ENCODE results near the gene DNAJC30. TPM values are rescaled to one million over a fixed set of nuclear protein-coding genes. Genes with fewer than 3 reads are reported as not detected.

Gene DNAJC30
- total and polyA plus RNA-seq, 2 of the 8 experiments (the other 6 are each of a cell fraction or from before 2014, with no cell fraction given): 6.1 to 6.3 TPM

DNA sequence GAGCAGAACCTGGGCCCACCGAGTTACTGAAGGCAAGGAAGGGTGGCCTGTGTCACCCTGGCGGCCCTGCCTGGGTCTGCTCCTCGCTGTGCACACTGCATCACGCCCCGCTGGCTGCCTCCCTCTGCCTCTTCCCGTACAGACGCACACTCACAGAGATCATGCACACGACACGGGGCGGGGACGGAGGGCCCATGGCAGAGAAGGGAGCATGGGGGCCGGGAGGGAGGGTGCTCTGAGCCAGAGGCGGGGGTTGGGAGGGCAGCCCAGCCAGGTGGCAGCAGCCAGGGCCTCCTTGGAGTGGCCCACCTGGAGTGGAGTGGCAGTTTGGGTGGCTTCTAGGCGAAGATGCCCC lies 16.8 kb upstream of the DNAJC30 start:
- Histone ChIP-seq H2BK20ac (ENCODE audit: low read length) (no peak overlapping the region), H3K14ac (ENCODE audit: insufficient read length) (no peak overlapping the region), H2BK120ac (replicated peaks; ENCODE audit: low read depth, low read length) (no peak overlapping the region), H2AK5ac (ENCODE audit: low read depth, low read length) (no peak overlapping the region), H2BK5ac (ENCODE audit: low read depth, low read length) (no peak overlapping the region), H3K79me2 (ENCODE audit: control insufficient read depth in 1 of 2, insufficient read depth in 2 of 2, low read length in 2 of 2) (no peaks in the 10 kb centered on the region), H3K36me3 (ENCODE audit: control insufficient read depth in 2 of 4, insufficient read depth in 4 of 4, low read length in 3 of 4) (peaks cover 6 to 26% (median 11%) of the 10 kb centered on the region in 4 experiments; a peak in 5 of 8 replicates), H3K9me3 (ENCODE audit: insufficient read depth in 2 of 2, low read depth in 1 of 2, low read length in 1 of 2) (no peaks in the 10 kb centered on the region), H3K18ac (ENCODE audit: extremely low read depth, low read length) (no peak overlapping the region), H4K8ac (ENCODE audit: extremely low read depth, insufficient read depth, low read length) (no peak overlapping the region), H3K4me3 (ENCODE audit: extremely low read depth in 1 of 4, insufficient read depth in 2 of 4, low read depth in 3 of 4, low read length in 4 of 4) (no peak overlapping the region), H4K5ac (ENCODE audit: insufficient read length, low read depth, low read length) (no peak overlapping the region), H3K79me1 (ENCODE audit: low read depth, low read length) (no peaks in the 10 kb centered on the region), H4K20me1 (replicated peaks in 1 of 2; ENCODE audit: control insufficient read depth in 1 of 2, insufficient read depth in 2 of 2, low read length in 2 of 2) (peaks cover 6 to 16% of the 10 kb centered on the region in 2 experiments), H3K27ac (ENCODE audit: low read depth, low read length) (no peak overlapping the region), H3K23ac (ENCODE audit: insufficient read length) (no peak overlapping the region), H2BK15ac (ENCODE audit: low read length) (no peak overlapping the region), H3K27me3 (replicated peaks in 1 of 4; ENCODE audit: control insufficient read depth in 3 of 4, extremely low read depth in 1 of 4, insufficient read depth in 3 of 4, low read length in 3 of 4) (no peaks in the 10 kb centered on the region; a peak in 1 of 7 replicates), H2BK12ac (ENCODE audit: low read depth, low read length) (no peak overlapping the region), H3K4ac (replicated peaks; ENCODE audit: insufficient read length, low read depth, low read length) (no peak overlapping the region), H3K4me2 (ENCODE audit: insufficient read depth in 1 of 2, low read depth in 2 of 2, low read length in 2 of 2) (no peak overlapping the region), H3K4me1 (replicated peaks in 1 of 4; ENCODE audit: control insufficient read depth in 3 of 4, insufficient read depth in 4 of 4, low read length in 3 of 4) (peaks cover 0 to 16% (median 11%) of the 10 kb centered on the region in 4 experiments; a peak in 6 of 7 replicates), H3K56ac (replicated peaks; ENCODE audit: insufficient read length, low read depth, low read length) (no peak overlapping the region), H2AFZ (ENCODE audit: low read length) (no peak overlapping the region), H3K9ac (replicated peaks in 1 of 4; ENCODE audit: extremely low read depth in 1 of 4, low read depth in 3 of 4, low read length in 3 of 4) (no peak overlapping the region), H3K23me2 (ENCODE audit: low read depth, low read length) (peaks cover 2% of the 10 kb centered on the region; the same call in 1 of the 2 replicates), H4K91ac (replicated peaks; ENCODE audit: insufficient read length, low read length) (no peak overlapping the region)
- 90% methylated on average over 10 of the region's 14 CpGs; no CpG with 5 or more reads in 1 of the 2 experiments for WGBS, 2 experiments (ENCODE audit: extremely low coverage in 1 of 2, insufficient coverage in 1 of 2, insufficient read length in 1 of 2, insufficient replicate concordance in 2 of 2, low coverage in 1 of 2, low lambda C conversion rate in 2 of 2, missing lambda C conversion rate in 1 of 2)
- DNase-seq (ENCODE audit: low read depth in 1 of 2, low spot score in 2 of 2) (no peak), FAIRE-seq (no peak)
- POLR2A ChIA-PET (ENCODE audit: partially characterized antibody): interaction anchor here (0.6 to 4.9 kb wide), 8 partner anchors 9 to 178 kb away, joined by 3 to 37 read pairs (median 3); partner anchors contain the start of genes BAZ1B and STX1A
- TF ChIP-seq POLR2AphosphoS5 (IDR thresholded peaks at IDR 0.05; ENCODE audit: low read depth, low read length) (0 out of 2 replicates have a peak, but pooled peaks have one; percentile 3), NRF1 (IDR thresholded peaks at IDR 0.05; ENCODE audit: low read depth, low read length) (no peak)
- CTCF ChIA-PET (ENCODE audit: partially characterized antibody): interaction anchor here (0.7 to 9.7 kb wide), 15 partner anchors 12 to 177 kb away, joined by 3 to 130 read pairs (median 4); partner anchors contain the start of genes BAZ1B and STX1A
